ENCODE results near the gene CPT1B.

Gene CPT1B

DNA sequence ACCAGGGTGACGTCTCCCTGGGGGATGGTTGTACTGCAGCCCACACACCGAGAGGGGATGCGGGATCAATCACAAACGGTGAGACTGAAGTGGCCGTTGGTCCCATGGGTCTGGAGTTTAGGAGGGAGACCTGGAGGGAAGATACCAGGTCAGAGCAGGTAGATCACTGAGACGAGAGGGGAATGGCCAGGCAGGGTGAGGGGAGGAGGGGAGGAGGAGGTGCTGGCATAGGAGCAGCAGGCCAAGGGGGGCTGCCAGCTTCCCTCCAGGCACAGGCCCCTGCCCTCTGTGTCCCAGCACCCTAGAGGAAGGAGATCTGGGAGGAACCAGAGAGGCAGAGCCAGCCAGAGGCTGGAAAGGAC lies 29.4 kb upstream of the CPT1B start:
- no peak overlapping the region for H3K27ac ChIP-seq
- no peak for TF ChIP-seq ZFX (IDR thresholded peaks at IDR 0.05; ENCODE audit: borderline replicate concordance)
- TF ChIP-seq, protein P1, sequence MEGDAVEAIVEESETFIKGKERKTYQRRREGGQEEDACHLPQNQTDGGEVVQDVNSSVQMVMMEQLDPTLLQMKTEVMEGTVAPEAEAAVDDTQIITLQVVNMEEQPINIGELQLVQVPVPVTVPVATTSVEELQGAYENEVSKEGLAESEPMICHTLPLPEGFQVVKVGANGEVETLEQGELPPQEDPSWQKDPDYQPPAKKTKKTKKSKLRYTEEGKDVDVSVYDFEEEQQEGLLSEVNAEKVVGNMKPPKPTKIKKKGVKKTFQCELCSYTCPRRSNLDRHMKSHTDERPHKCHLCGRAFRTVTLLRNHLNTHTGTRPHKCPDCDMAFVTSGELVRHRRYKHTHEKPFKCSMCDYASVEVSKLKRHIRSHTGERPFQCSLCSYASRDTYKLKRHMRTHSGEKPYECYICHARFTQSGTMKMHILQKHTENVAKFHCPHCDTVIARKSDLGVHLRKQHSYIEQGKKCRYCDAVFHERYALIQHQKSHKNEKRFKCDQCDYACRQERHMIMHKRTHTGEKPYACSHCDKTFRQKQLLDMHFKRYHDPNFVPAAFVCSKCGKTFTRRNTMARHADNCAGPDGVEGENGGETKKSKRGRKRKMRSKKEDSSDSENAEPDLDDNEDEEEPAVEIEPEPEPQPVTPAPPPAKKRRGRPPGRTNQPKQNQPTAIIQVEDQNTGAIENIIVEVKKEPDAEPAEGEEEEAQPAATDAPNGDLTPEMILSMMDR (IDR thresholded peaks at IDR 0.05), result no peak

DNA sequence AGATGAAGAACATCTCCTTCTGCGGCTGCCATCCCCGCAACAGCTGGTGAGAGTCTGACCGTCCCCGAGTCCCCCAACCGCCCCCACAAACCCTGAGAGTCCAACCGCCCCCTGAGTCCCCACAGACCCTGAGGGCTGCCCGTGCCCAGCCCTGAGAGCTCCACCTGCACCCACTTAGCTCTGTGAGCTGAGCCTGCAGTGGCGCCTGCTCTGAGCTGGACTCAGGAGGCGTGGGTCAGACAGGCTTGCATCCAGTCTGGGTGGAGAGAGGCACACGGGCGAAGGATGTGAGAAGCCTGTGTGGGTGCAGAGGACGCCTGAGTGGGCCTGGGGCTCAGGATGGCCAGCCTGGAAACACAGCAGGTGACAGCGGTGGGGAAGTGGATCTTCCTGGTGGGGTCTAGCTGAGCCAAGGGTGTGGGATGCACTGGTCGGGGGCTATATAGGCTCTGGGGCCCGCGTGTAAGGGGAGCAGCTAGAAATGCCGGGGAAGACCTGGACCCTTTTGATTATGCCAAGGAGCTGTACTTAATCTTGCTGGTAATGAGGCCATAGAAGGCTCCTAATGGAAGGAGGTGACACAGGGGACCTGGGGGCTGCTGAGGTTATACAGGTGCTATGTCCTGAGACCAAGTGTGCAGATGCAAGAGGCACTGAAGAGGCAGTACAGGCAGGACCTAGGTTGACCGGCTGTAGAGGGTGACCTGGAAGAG lies 28.9 kb upstream of the CPT1B start:
- H3K27ac ChIP-seq, result no peak overlapping the region
- no peak for TF ChIP-seq ZFX (IDR thresholded peaks at IDR 0.05; ENCODE audit: borderline replicate concordance)
- TF ChIP-seq, protein P1 (IDR thresholded peaks at IDR 0.05), result no peak

DNA sequence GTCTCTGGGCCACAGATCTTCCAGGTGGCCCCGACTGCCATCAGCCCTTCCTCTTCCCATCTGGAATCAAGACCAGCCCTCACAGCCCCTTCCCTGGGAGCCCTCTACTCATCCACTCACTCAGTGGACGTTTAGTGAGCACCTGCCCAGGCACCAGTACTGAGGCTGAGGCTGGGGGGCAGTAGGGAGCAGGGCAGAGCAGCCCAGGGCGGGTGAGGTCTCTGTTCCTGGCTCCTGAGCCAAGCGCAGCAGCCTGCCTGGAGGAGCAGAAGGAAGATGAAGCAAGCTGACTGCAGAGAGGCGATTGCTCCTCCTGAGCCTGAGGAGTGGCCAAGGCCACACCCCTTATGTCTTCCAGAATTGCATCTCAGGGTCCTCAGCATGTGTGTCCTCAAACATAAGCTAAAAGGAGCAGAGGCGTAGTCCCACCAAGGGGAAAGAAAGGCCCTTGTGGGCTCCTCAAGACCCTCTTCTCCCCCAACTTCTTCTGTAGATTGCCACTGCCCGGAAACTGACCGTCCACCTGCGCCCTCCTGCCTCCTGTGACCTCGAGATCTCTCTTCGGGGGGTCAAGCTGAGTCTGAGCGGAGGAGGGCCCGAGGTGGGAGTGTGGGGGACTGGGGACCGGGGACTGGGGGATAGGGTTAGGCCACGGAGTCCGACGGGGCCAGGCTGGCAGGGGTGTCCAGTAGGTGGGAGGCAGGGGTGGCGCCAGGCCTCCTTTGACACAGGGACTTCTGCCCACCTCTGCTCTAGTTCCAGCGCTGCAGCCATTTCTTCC lies 28.1 kb upstream of the CPT1B start:
- H3K27ac ChIP-seq, result no peak overlapping the region
- TF ChIP-seq ZFX (IDR thresholded peaks at IDR 0.05; ENCODE audit: borderline replicate concordance), result no peak
- TF ChIP-seq, protein P1 (IDR thresholded peaks at IDR 0.05), result no peak

DNA sequence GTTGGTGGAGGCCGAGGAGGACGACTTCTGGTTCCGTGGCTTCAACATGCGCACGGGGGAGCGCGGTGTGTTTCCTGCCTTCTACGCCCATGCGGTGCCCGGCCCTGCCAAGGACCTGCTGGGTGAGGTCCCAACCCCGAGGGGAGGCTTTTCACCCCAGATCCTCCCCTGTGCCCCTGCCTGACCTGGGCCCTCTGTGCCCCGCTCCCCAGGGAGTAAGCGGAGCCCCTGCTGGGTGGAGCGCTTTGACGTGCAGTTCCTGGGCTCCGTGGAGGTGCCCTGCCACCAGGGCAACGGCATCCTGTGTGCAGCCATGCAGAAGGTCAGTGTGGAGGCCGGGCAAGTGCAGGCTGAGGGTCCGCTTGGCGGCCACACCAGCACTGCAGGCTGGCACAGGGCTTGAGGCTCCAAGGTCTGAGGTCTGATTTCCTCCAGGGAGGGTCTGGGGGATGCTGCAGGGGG lies 27.4 kb upstream of the CPT1B start:
- no peak for TF ChIP-seq ZFX (IDR thresholded peaks at IDR 0.05; ENCODE audit: borderline replicate concordance)
- TF ChIP-seq, protein P1 (IDR thresholded peaks at IDR 0.05), result no peak
- no peak overlapping the region for H3K27ac ChIP-seq

DNA sequence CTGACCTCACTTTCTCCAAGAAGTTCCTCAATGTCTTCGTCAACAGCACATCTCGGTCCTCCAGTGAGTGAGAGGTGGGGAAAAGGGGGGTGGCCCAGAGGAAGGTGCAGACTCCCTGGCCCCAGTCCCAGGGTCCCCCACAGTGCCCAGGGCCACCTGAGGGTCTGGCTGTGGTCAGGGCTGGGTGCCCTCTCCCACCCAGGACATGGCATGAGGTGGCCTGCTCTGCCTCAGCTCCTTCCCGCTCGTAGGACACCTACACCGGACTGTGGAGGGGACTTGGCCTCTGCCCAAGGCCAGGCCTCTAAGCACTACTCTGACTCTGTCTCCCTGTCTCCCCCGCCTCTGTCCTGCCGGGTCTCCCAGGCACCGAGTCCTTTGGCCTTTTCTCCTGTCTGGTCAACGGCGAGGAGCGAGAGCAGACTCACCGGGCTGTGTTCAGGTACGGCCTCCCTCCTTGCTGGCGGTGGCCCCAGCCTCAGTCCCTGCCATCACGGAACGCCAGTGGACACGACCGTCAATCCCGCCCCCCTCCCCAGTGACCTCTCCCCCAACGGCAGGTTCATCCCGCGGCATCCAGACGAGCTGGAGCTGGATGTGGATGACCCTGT lies 26.9 kb upstream of the CPT1B start:
- TF ChIP-seq, protein P1 (IDR thresholded peaks at IDR 0.05), result no peak
- no peak for TF ChIP-seq ZFX (IDR thresholded peaks at IDR 0.05; ENCODE audit: borderline replicate concordance)

DNA sequence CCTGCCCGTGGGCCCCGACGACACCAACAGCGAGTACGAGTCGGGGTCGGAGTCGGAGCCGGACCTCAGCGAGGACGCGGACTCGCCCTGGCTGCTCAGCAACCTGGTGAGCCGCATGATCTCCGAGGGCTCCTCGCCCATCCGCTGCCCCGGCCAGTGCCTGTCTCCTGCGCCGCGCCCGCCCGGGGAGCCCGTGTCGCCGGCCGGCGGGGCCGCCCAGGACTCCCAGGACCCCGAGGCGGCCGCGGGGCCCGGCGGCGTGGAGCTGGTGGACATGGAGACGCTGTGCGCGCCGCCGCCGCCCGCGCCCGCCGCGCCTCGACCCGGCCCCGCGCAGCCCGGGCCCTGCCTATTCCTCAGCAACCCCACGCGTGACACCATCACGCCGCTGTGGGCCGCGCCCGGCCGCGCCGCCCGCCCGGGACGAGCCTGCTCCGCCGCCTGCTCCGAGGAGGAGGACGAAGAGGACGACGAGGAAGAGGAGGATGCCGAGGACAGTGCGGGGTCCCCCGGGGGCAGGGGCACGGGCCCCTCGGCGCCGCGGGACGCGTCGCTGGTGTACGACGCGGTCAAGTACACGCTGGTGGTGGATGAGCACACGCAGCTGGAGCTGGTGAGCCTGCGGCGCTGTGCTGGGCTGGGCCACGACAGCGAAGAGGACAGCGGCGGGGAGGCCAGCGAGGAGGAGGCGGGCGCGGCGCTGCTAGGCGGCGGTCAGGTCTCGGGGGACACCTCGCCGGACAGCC lies 26.2 kb upstream of the CPT1B start:
- no peak overlapping the region for H3K27ac ChIP-seq
- TF ChIP-seq, protein P1 (IDR thresholded peaks at IDR 0.05), result no peak
- TF ChIP-seq ZFX (IDR thresholded peaks at IDR 0.05; ENCODE audit: borderline replicate concordance), result no peak

More for the DNA sequence above, 26.9 kb upstream of the CPT1B start:
- H3K27ac ChIP-seq, result no peak overlapping the region

All from 22Rv1 (cell line).